HEK293T (cell line): ENCODE results near the gene BTN3A1.
"Not testable (repeated sequence)": the region's sequence is repeated elsewhere in the genome, so short reads cannot be mapped to it uniquely, and the experiment has no call there.

ENCODE experiments used
- CTCF ChIA-PET: fragments of 350-600 bp; formaldehyde crosslinking; extraction: SDS; loops from one replicate; lab custom pipeline; 2021; ENCODE audit warnings: antibody characterized with exemption, inconsistent platforms; lab: Yijun Ruan, JAX
- POLR2A ChIA-PET: fragments of 350-600 bp; formaldehyde crosslinking; extraction: SDS; loops from one replicate; lab custom pipeline; 2020; ENCODE audit warnings: antibody characterized with exemption, inconsistent platforms; lab: Yijun Ruan, JAX
- DNase-seq: peaks from one replicate; pipeline ENCODE4 v3.0.0; 2012; ENCODE audit warnings: mixed read lengths; ENCODE audit errors: extremely low spot score
- ARNT ChIP-seq: fragments of 450-650 bp; IDR thresholded peaks from 2 replicates; pipeline ENCODE4 v1.6.1; 2017; ENCODE audit warnings: mild to moderate bottlenecking
- BHLHE40 ChIP-seq: fragments of 450-650 bp; IDR thresholded peaks from 2 replicates; pipeline ENCODE4 v1.6.1; 2016; ENCODE audit warnings: mild to moderate bottlenecking, moderate library complexity, borderline replicate concordance
- CTBP1 ChIP-seq: fragments of 450-650 bp; IDR thresholded peaks from 2 replicates; pipeline ENCODE4 v1.6.1; 2016; ENCODE audit warnings: borderline replicate concordance
- ELF4 ChIP-seq: fragments of 450-650 bp; IDR thresholded peaks from 2 replicates; pipeline ENCODE4 v1.6.1; 2017; ENCODE audit warnings: antibody characterized with exemption
- FOXA1 ChIP-seq: fragments of 450-650 bp; IDR thresholded peaks from 2 replicates; pipeline ENCODE4 v1.6.1; 2016; ENCODE audit warnings: mild to moderate bottlenecking
- FOXK2 ChIP-seq: fragments of 450-650 bp; IDR thresholded peaks from 2 replicates; pipeline ENCODE4 v1.6.1; 2016; ENCODE audit warnings: mild to moderate bottlenecking
- FOXM1 ChIP-seq: fragments of 450-650 bp; IDR thresholded peaks from 2 replicates; pipeline ENCODE4 v1.6.1; 2017; ENCODE audit warnings: mild to moderate bottlenecking, borderline replicate concordance
- L3MBTL2 ChIP-seq: fragments of 450-650 bp; conservative IDR thresholded peaks from 2 replicates; pipeline ENCODE4 v1.6.1; 2016; ENCODE audit warnings: mild to moderate bottlenecking
- LEF1 ChIP-seq: fragments of 450-650 bp; IDR thresholded peaks from 2 replicates; pipeline ENCODE4 v1.6.1; 2017; ENCODE audit warnings: mild to moderate bottlenecking, borderline replicate concordance
- NFRKB ChIP-seq: fragments of 450-650 bp; IDR thresholded peaks from 2 replicates; pipeline ENCODE4 v1.6.1; 2016; ENCODE audit warnings: mild to moderate bottlenecking, moderate library complexity
- PKNOX1 ChIP-seq: fragments of 450-650 bp; IDR thresholded peaks from 2 replicates; pipeline ENCODE4 v1.6.1; 2016
- SP1 ChIP-seq: fragments of 450-650 bp; IDR thresholded peaks from 2 replicates; pipeline ENCODE4 v1.6.1; 2017
- TARDBP ChIP-seq: fragments of 450-650 bp; IDR thresholded peaks from 2 replicates; pipeline ENCODE4 v1.6.1; 2016
- ZNF384 ChIP-seq: fragments of 450-650 bp; IDR thresholded peaks from 2 replicates; pipeline ENCODE4 v1.6.1; 2016

BTN3A1 gene

GRCh38 chr6:26412954-26413353 lies 10.9 kb downstream of the BTN3A1 start:
- TF ChIP-seq ARNT (no peak), NFRKB (no peak), LEF1 (no peak), SP1 (no peak), FOXA1 (no peak)
- no peak for DNase-seq
- ChIA-PET CTCF (no interaction called here), POLR2A (no interaction called here)

- CTCF ChIA-PET, result no interaction called here
- POLR2A ChIA-PET, result no interaction called here
- DNase-seq, result no peak
- TF ChIP-seq ELF4, result no peak
Observed at GRCh38 chr6:26414281-26414680, 12.2 kb downstream of the BTN3A1 start.

- ChIA-PET POLR2A (no interaction called here), CTCF (no interaction called here)
- no peak for TF ChIP-seq FOXK2
- no peak for TF ChIP-seq L3MBTL2
- TF ChIP-seq ARNT, result no peak
- TF ChIP-seq ZNF384, result no peak
- no peak for TF ChIP-seq FOXM1
- TF ChIP-seq NFRKB, result no peak
- TF ChIP-seq BHLHE40, result no peak
- TF ChIP-seq CTBP1, result no peak
- TF ChIP-seq ELF4, result no peak
- DNase-seq, result no peak
Observed at GRCh38 chr6:26415036-26415614, 13.1 kb downstream of the BTN3A1 start.

- POLR2A ChIA-PET, result no interaction called here
- DNase-seq, result no peak
- no peak for TF ChIP-seq L3MBTL2
- no peak for TF ChIP-seq ZNF384
- TF ChIP-seq FOXA1, result no peak
- no peak for TF ChIP-seq NFRKB
- TF ChIP-seq BHLHE40, result no peak
- TF ChIP-seq CTBP1, result no peak
- TF ChIP-seq FOXM1, result no peak
- TF ChIP-seq PKNOX1, result no peak
- no peak for TF ChIP-seq FOXK2
- TF ChIP-seq ARNT, result no peak
- TF ChIP-seq TARDBP, result no peak
- CTCF ChIA-PET, result no interaction called here
Observed at GRCh38 chr6:26415791-26416190, 13.7 kb downstream of the BTN3A1 start.

- no peak for DNase-seq
- ChIA-PET POLR2A (no interaction called here), CTCF (no interaction called here)
- TF ChIP-seq L3MBTL2 (0 out of 2 replicates have a peak, but pooled peaks have one; percentile 20), BHLHE40 (no peak)
Observed at GRCh38 chr6:26416288-26416687, 14.2 kb downstream of the BTN3A1 start.

GRCh38 chr6:26418077-26418476 lies 16.0 kb downstream of the BTN3A1 start:
- CTCF ChIA-PET, DNase-seq, POLR2A ChIA-PET: not testable (repeated sequence)

- DNase-seq, CTCF ChIA-PET: not testable (repeated sequence)
- POLR2A ChIA-PET, result interaction anchor here (1.5 kb wide), 1 partner anchor 36 kb away, joined by 4 read pairs; the partner anchor contains the start of gene BTN2A2
Observed at GRCh38 chr6:26418795-26419194, 16.7 kb downstream of the BTN3A1 start.

GRCh38 chr6:26420688-26421171 lies 18.7 kb downstream of the BTN3A1 start:
- DNase-seq, result peak; percentile 35
- TF ChIP-seq PKNOX1, result no peak
- TF ChIP-seq L3MBTL2, result peak; percentile 65
- CTCF ChIA-PET, result interaction anchor here (0.7 to 1.0 kb wide), 2 partner anchors 34 to 79 kb away, joined by 3 read pairs; no protein-coding TSS in a partner anchor
- POLR2A ChIA-PET, result no interaction called here
